Liver (tissue), 9 donors: ENCODE results near the gene AKR7A2. TPM values are rescaled to one million over a fixed set of nuclear protein-coding genes. Genes with fewer than 3 reads are reported as not detected.

Experiments used
- DNase-seq: peaks from one replicate; pipeline ENCODE4 v3.0.0-alpha.2; 2017; ENCODE audit warnings: low spot score
- H3K27ac ChIP-seq, 2 donors: one replicate each; pipeline ENCODE4 v1.7.0; 2013; ENCODE audit warnings: inconsistent platforms in 2 of 2, low read length in 2 of 2, control low read depth in 1 of 2, low read depth in 1 of 2, mild to moderate bottlenecking in 1 of 2
- H3K27me3 ChIP-seq, 4 donors: one replicate each; pipeline versions ENCODE4 v1.6.1 to v1.7.0; 2013; ENCODE audit warnings: low read length in 3 of 4, inconsistent platforms in 1 of 4, mild to moderate bottlenecking in 1 of 4, moderate library complexity in 1 of 4; ENCODE audit not compliant: control insufficient read depth in 4 of 4, insufficient read depth in 4 of 4
- H3K36me3 ChIP-seq, 4 donors: one replicate each; pipeline versions ENCODE4 v1.6.1 to v1.7.0; 2013; ENCODE audit warnings: low read length in 3 of 4, mild to moderate bottlenecking in 3 of 4, low read depth in 1 of 4, moderate library complexity in 1 of 4; ENCODE audit not compliant: control insufficient read depth in 4 of 4, insufficient read depth in 3 of 4
- H3K4me1 ChIP-seq, 4 donors: one replicate each; pipeline versions ENCODE4 v1.6.1 to v1.7.0; 2013; ENCODE audit warnings: low read length in 3 of 4, mild to moderate bottlenecking in 3 of 4, moderate library complexity in 1 of 4; ENCODE audit not compliant: control insufficient read depth in 4 of 4, insufficient read depth in 4 of 4
- H3K4me3 ChIP-seq, 3 donors: one replicate each; pipeline versions ENCODE4 v1.6.1 to v1.7.0; 2013; ENCODE audit warnings: low read length in 3 of 3, control low read depth in 1 of 3, low read depth in 1 of 3, mild to moderate bottlenecking in 1 of 3
- H3K9ac ChIP-seq, 2 donors: one replicate each; pipeline ENCODE4 v1.7.0; 2013; ENCODE audit warnings: low read length in 2 of 2, mild to moderate bottlenecking in 2 of 2, moderate library complexity in 2 of 2, control low read depth in 1 of 2, low read depth in 1 of 2
- H3K9me3 ChIP-seq, 4 donors: one replicate each; pipeline versions ENCODE4 v1.6.1 to v1.7.0; 2013; ENCODE audit warnings: low read length in 3 of 4; ENCODE audit not compliant: control insufficient read depth in 4 of 4
- EGR1 ChIP-seq, 2 donors: IDR thresholded peaks; 2 replicates each; pipeline ENCODE4 v1.6.1; 2016 to 2018; ENCODE audit warnings: antibody characterized with exemption in 2 of 2, low read depth in 2 of 2
- FOXA1 ChIP-seq: IDR thresholded peaks from 2 replicates; pipeline ENCODE4 v1.6.1; 2016; ENCODE audit warnings: antibody characterized with exemption
- FOXA2 ChIP-seq: IDR thresholded peaks from 2 replicates; pipeline ENCODE4 v1.6.1; 2016; ENCODE audit warnings: antibody characterized with exemption
- HNF4A ChIP-seq, 2 donors: conservative IDR thresholded peaks; 2 replicates each; pipeline ENCODE4 v1.6.1; 2016; ENCODE audit warnings: antibody characterized with exemption in 2 of 2, mild to moderate bottlenecking in 2 of 2
- HNF4G ChIP-seq: IDR thresholded peaks from 2 replicates; pipeline ENCODE4 v1.6.1; 2016; ENCODE audit warnings: antibody characterized with exemption
- JUND ChIP-seq, 2 donors: IDR thresholded peaks; 2 replicates each; pipeline ENCODE4 v1.6.1; 2016; ENCODE audit warnings: antibody characterized with exemption in 2 of 2
- NR2F2 ChIP-seq: IDR thresholded peaks from 2 replicates; pipeline ENCODE4 v1.6.1; 2016; ENCODE audit warnings: antibody characterized with exemption
- RAD21 ChIP-seq, 2 donors: IDR thresholded peaks; 2 replicates each; pipeline ENCODE4 v1.6.1; 2016; ENCODE audit warnings: antibody characterized with exemption in 2 of 2, mild to moderate bottlenecking in 2 of 2
- RXRA ChIP-seq, 2 donors: IDR thresholded peaks; 2 replicates each; pipeline ENCODE4 v1.6.1; 2017 to 2018; ENCODE audit warnings: antibody characterized with exemption in 2 of 2, mild to moderate bottlenecking in 1 of 2
- SP1 ChIP-seq: IDR thresholded peaks from 2 replicates; pipeline ENCODE4 v1.6.1; 2018; ENCODE audit warnings: antibody characterized with exemption, mild to moderate bottlenecking
- TAF1 ChIP-seq: conservative IDR thresholded peaks from 2 replicates; pipeline ENCODE4 v1.6.1; 2016; ENCODE audit warnings: antibody characterized with exemption, mild to moderate bottlenecking
- YY1 ChIP-seq: IDR thresholded peaks from 2 replicates; pipeline ENCODE4 v1.6.1; 2016; ENCODE audit warnings: antibody characterized with exemption, mild to moderate bottlenecking
- WGBS: extraction: QIAGEN DNeasy Blood & Tissue Kit; methylation state at CpG from one replicate; pipeline ENCODE4 v1.1.7; 2013; 5-methylcytosine and 5-hydroxymethylcytosine counted together
- polyA plus RNA-seq, 2 donors: library from polyadenylated mRNA; stranded (reverse) in 1 of 2; unstranded in 1 of 2; fragments of 200-250 nt in 1 of 2; fragments of >200 nt in 1 of 2; fragmentation: Nextera tagmentation in 1 of 2; extraction: Ambion mirVana in 1 of 2; gene quantifications; one replicate each; pipeline versions ENCODE4 v1.2.1 to v1.2.3, GENCODE V29; 2013 to 2015
- total RNA-seq, 2 donors: library from RNA; depleted of rRNA; stranded (reverse); fragments of >200 nt; gene quantifications; one replicate each; pipeline ENCODE4 v1.2.3, GENCODE V29; 2014
- TF ChIP-seq, protein P1 (sequence below): IDR thresholded peaks from 2 replicates; pipeline ENCODE4 v1.6.1; 2016; ENCODE audit warnings: antibody characterized with exemption, mild to moderate bottlenecking
- TF ChIP-seq, protein P2 (sequence below): IDR thresholded peaks from 2 replicates; pipeline ENCODE4 v1.6.1; 2016; ENCODE audit warnings: antibody characterized with exemption
- TF ChIP-seq, protein P3 (sequence below): IDR thresholded peaks from 2 replicates; pipeline ENCODE4 v1.6.1; 2016; ENCODE audit warnings: antibody characterized with exemption
- TF ChIP-seq, protein P4 (sequence below): fragments of 150-350 bp; IDR thresholded peaks from 2 replicates; pipeline ENCODE4 v1.5.1; 2017; ENCODE audit warnings: improper control_type of control experiment, low read depth, low read length; ENCODE audit not compliant: missing input control
- donor health status: healthy.
- donor health status: healthy.
- donor health status: healthy.
- donor health status: healthy.
- donor health status: healthy.

AKR7A2 gene
- total and polyA plus RNA-seq, 4 donors, result 41.4 to 63.2 (median 49.8) TPM

DNA sequence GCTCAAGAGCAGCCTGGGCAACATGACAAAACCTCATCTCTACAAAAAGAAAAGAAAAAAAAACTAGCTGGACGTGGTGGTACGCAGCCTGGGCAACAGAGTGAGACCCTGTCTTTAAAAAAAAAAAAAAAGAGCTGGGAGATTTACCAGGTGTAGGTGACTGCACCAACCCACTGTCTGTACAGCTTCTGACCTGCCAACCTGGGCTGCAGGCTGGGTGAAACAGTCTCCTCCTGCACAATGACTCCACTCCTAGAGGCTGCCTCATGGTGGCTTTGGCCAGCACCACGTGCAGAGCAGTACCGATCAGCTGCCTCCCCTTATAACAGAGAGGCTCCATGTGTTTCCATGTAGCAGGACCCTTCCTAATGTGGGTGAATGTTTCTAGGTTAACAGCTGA, 56.7 kb downstream of the AKR7A2 start:
- peaks cover 8 to 28% (median 21%) of the 10 kb centered on the region in 4 donors for H3K4me1 ChIP-seq
- H3K27me3 ChIP-seq, result no peaks in the 10 kb centered on the region
- no peak for DNase-seq
- TF ChIP-seq RAD21 (IDR thresholded peaks at IDR 0.05), result no peak
- no peak for TF ChIP-seq FOXA2
- TF ChIP-seq, protein P1, sequence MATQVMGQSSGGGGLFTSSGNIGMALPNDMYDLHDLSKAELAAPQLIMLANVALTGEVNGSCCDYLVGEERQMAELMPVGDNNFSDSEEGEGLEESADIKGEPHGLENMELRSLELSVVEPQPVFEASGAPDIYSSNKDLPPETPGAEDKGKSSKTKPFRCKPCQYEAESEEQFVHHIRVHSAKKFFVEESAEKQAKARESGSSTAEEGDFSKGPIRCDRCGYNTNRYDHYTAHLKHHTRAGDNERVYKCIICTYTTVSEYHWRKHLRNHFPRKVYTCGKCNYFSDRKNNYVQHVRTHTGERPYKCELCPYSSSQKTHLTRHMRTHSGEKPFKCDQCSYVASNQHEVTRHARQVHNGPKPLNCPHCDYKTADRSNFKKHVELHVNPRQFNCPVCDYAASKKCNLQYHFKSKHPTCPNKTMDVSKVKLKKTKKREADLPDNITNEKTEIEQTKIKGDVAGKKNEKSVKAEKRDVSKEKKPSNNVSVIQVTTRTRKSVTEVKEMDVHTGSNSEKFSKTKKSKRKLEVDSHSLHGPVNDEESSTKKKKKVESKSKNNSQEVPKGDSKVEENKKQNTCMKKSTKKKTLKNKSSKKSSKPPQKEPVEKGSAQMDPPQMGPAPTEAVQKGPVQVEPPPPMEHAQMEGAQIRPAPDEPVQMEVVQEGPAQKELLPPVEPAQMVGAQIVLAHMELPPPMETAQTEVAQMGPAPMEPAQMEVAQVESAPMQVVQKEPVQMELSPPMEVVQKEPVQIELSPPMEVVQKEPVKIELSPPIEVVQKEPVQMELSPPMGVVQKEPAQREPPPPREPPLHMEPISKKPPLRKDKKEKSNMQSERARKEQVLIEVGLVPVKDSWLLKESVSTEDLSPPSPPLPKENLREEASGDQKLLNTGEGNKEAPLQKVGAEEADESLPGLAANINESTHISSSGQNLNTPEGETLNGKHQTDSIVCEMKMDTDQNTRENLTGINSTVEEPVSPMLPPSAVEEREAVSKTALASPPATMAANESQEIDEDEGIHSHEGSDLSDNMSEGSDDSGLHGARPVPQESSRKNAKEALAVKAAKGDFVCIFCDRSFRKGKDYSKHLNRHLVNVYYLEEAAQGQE, result no peak
- TF ChIP-seq FOXA1, result no peak
- TF ChIP-seq TAF1, result no peak
- TF ChIP-seq SP1, result no peak
- TF ChIP-seq, protein P2, sequence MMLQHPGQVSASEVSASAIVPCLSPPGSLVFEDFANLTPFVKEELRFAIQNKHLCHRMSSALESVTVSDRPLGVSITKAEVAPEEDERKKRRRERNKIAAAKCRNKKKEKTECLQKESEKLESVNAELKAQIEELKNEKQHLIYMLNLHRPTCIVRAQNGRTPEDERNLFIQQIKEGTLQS, result no peak
- TF ChIP-seq HNF4G, result no peak
- no peak for TF ChIP-seq EGR1 (IDR thresholded peaks at IDR 0.05; ENCODE audit: low read depth in 2 of 2)
- no peak for TF ChIP-seq JUND (IDR thresholded peaks at IDR 0.05)
- no peak for TF ChIP-seq RXRA (IDR thresholded peaks at IDR 0.05)
- TF ChIP-seq HNF4A (conservative IDR thresholded peaks at IDR 0.05), result no peak
- no peak overlapping the region for H3K4me3 ChIP-seq
- H3K9me3 ChIP-seq, result no peaks in the 10 kb centered on the region
- 92% methylated on average over 4 of the region's 4 CpGs for WGBS
- no peak overlapping the region for H3K27ac ChIP-seq
- H3K36me3 ChIP-seq, result peaks cover 10 to 47% (median 20%) of the 10 kb centered on the region in 4 donors
- H3K9ac ChIP-seq, result no peak overlapping the region

DNA sequence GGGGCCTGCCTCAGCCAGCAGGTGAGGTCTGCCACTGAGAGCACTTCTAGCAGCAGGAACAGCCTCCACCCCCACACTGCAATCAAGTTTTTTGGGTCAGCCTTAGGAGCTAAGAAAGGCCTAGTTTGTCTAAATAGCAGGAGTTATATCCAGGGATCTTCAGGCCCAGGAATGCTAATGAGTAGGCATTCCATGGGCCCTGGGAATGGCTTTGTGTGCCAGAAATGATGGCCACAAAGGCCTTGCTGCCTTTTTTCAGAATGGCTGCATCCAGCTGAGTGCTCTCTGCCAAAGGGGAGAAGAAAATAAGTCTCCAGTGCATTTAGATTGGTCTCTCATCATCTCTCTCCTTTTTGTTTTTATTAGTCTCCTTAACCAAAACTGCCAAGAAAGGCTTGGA, 57.5 kb downstream of the AKR7A2 start:
- no peaks in the 10 kb centered on the region for H3K27me3 ChIP-seq
- TF ChIP-seq SP1 (no peak), FOXA2 (no peak), NR2F2 (no peak), YY1 (no peak), HNF4G (no peak), TAF1 (no peak), JUND (IDR thresholded peaks at IDR 0.05) (no peak), RXRA (IDR thresholded peaks at IDR 0.05) (no peak), RAD21 (IDR thresholded peaks at IDR 0.05) (no peak), HNF4A (conservative IDR thresholded peaks at IDR 0.05) (no peak), EGR1 (IDR thresholded peaks at IDR 0.05; ENCODE audit: low read depth in 2 of 2) (no peak), FOXA1 (no peak)
- TF ChIP-seq, protein P1, result no peak
- TF ChIP-seq, protein P2, result no peak
- TF ChIP-seq, protein P3, sequence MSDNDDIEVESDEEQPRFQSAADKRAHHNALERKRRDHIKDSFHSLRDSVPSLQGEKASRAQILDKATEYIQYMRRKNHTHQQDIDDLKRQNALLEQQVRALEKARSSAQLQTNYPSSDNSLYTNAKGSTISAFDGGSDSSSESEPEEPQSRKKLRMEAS, result no peak
- TF ChIP-seq, protein P4, sequence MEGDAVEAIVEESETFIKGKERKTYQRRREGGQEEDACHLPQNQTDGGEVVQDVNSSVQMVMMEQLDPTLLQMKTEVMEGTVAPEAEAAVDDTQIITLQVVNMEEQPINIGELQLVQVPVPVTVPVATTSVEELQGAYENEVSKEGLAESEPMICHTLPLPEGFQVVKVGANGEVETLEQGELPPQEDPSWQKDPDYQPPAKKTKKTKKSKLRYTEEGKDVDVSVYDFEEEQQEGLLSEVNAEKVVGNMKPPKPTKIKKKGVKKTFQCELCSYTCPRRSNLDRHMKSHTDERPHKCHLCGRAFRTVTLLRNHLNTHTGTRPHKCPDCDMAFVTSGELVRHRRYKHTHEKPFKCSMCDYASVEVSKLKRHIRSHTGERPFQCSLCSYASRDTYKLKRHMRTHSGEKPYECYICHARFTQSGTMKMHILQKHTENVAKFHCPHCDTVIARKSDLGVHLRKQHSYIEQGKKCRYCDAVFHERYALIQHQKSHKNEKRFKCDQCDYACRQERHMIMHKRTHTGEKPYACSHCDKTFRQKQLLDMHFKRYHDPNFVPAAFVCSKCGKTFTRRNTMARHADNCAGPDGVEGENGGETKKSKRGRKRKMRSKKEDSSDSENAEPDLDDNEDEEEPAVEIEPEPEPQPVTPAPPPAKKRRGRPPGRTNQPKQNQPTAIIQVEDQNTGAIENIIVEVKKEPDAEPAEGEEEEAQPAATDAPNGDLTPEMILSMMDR, result no peak
- DNase-seq, result no peak
- H3K9ac ChIP-seq, result no peak overlapping the region
- H3K9me3 ChIP-seq, result no peaks in the 10 kb centered on the region
- H3K27ac ChIP-seq, result no peak overlapping the region
- H3K36me3 ChIP-seq, result peaks cover 4 to 38% (median 19%) of the 10 kb centered on the region in 4 donors
- no peak overlapping the region for H3K4me3 ChIP-seq
- H3K4me1 ChIP-seq, result peaks cover 8 to 31% (median 23%) of the 10 kb centered on the region in 4 donors
